Measurements from ENCODE around the gene SMYD3.

DNA sequence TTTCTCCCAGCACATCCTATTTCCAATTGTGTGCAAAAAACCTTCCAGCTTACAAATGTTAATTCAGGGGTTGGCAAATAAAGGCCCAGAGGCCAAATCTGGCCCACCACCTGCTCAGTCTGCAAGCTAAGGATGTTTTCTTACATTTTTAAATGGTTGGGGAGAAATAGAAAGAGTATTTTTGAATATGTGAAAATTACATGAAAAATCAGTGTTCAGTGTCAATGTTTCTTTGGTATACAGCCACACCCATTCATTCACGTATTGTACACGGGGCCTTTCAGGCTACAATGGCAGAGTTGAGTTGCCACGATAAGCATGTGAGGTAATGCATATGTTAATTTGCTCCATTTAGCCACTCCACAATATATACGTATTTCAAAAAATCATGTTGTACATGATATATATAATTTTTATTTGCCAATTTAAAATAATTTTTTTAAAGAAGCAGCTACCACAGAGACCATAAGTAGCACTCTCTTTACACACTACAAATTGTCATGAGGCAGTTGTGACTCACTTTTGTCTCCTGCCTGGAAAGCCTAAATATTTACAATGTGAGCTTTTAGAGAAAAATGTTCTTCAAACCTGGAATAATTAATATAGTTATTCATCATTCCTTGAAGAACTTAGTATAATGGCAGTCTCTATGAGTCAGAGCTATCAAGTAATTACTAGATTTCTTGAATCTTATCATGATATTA, 189.6 kb downstream of the SMYD3 start:
- TF ChIP-seq CTCF (IDR thresholded peaks at IDR 0.05) (no peak), POLR2A (IDR thresholded peaks at IDR 0.05) (no peak), POLR2AphosphoS5 (IDR thresholded peaks at IDR 0.05; ENCODE audit: insufficient read depth in 1 of 2, low read depth in 1 of 2) (no peak)
